Fibroblast of pulmonary artery (primary cell): ENCODE results near the gene LIG3.
"Not testable (repeated sequence)": the region's sequence is repeated elsewhere in the genome, so short reads cannot be mapped to it uniquely, and the experiment has no call there.

Source experiments
- DNase-seq: peaks from one replicate; pipeline ENCODE4 v3.0.0-alpha.2; 2010; ENCODE audit warnings: low read depth
- H3K4me3 ChIP-seq: replicated peaks from 2 replicates; pipeline ENCODE4 v1.5.1; 2011; ENCODE audit warnings: low read depth, mild to moderate bottlenecking, control low read depth, low read length, moderate library complexity
- TF ChIP-seq, protein P1 (sequence below): IDR thresholded peaks from 2 replicates; pipeline ENCODE4 v1.5.1; 2011; ENCODE audit warnings: mild to moderate bottlenecking, control low read depth, low read length, inconsistent platforms; ENCODE audit errors: missing control alignments

Gene LIG3

GRCh38 chr17:34999456-34999855, 19.1 kb downstream of the LIG3 start:
- TF ChIP-seq, protein P1, sequence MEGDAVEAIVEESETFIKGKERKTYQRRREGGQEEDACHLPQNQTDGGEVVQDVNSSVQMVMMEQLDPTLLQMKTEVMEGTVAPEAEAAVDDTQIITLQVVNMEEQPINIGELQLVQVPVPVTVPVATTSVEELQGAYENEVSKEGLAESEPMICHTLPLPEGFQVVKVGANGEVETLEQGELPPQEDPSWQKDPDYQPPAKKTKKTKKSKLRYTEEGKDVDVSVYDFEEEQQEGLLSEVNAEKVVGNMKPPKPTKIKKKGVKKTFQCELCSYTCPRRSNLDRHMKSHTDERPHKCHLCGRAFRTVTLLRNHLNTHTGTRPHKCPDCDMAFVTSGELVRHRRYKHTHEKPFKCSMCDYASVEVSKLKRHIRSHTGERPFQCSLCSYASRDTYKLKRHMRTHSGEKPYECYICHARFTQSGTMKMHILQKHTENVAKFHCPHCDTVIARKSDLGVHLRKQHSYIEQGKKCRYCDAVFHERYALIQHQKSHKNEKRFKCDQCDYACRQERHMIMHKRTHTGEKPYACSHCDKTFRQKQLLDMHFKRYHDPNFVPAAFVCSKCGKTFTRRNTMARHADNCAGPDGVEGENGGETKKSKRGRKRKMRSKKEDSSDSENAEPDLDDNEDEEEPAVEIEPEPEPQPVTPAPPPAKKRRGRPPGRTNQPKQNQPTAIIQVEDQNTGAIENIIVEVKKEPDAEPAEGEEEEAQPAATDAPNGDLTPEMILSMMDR: no peak
- no peak for DNase-seq
- H3K4me3 ChIP-seq: no peak overlapping the region

DNA sequence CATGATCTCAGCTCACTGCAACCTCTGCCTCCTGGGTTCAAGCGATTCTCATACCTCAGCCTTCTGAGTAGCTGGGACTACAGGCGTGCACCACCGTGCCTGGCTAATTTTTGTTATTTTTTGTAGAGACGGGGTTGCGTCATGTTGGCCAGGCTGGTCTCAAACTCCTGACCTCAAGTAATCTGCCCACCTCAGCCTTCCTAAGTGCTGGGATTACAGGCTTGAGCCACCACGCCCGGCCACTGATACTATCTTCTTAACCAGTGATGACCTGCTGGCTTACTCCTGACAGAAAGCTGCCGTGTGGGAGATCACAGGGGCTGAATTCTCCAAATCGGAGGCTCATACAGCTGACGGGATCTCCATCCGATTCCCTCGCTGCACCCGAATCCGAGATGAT, 20.7 kb downstream of the LIG3 start:
- not testable (repeated sequence) for DNase-seq, H3K4me3 ChIP-seq

DNA sequence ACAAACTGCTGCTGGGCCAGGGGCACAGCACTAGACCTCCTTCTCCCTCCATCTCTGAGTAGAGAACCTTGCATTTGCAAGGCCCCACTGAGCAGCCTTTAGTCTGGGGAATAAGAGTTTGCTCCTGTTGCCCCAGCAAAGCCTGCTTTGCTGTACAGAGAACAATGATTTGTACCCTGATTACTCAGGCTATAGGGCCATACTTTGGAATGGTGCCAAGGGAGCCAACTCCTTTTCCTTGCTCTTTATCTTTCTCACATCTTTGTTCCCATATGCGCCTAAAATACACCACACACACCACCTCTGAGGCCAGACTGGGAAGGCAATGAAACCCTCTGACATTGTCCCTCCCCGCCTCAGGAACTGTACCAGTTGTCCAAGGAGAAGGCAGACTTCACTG, 21.2 kb downstream of the LIG3 start:
- DNase-seq: peak; percentile 21

GRCh38 chr17:35002876-35003551, 22.7 kb downstream of the LIG3 start:
- TF ChIP-seq, protein P1: no peak
- no peak overlapping the region for H3K4me3 ChIP-seq
- DNase-seq: peak; percentile 38

More for the DNA sequence above, 21.2 kb downstream of the LIG3 start:
- TF ChIP-seq, protein P1: no peak
- H3K4me3 ChIP-seq: no peak overlapping the region

GRCh38 chr17:35003778-35004177, 23.5 kb downstream of the LIG3 start:
- no peak overlapping the region for H3K4me3 ChIP-seq
- DNase-seq: no peak
- TF ChIP-seq, protein P1: no peak

GRCh38 chr17:35006345-35006744, 26.0 kb downstream of the LIG3 start:
- no peak for DNase-seq
- H3K4me3 ChIP-seq: no peak overlapping the region
- TF ChIP-seq, protein P1: no peak

DNA sequence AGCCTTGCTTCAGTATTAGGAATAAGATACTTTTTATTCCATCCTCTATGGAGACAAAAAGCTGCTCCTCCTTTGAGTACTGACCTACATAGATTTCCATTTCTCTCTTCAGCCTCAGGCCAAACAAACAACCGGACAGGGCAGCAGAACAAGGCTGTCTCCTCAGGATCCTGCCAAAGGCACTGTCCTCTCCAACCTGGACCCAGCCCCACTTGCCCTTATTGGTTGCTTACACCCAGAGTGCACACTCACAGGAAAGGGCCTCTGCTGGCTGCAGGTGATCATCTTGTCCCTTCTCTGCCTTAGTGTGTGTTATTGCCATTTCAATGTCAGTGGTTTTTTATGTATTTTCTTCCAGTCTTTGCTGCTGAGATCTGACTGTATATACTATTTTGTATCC, 26.6 kb downstream of the LIG3 start:
- TF ChIP-seq, protein P1: no peak
- DNase-seq: no peak
- H3K4me3 ChIP-seq: no peak overlapping the region
